Right cardiac atrium (tissue), 5 donors: Measurements from ENCODE around the gene CLHC1. TPM values are rescaled to one million over a fixed set of nuclear protein-coding genes. Genes with fewer than 3 reads are reported as not detected.
A peak's percentile ranks its signal among the peaks of the same experiment; 100 is the strongest.

ENCODE experiments used
- ATAC-seq, 2 donors: fragments of 200-7000 bp; cut with Tn5 transposase; one replicate each; pipeline versions ENCODE4 v1.8.0 to v1.9.1; 2020; ENCODE audit warnings: moderate library complexity in 2 of 2, mild to moderate bottlenecking in 1 of 2
- DNase-seq, 3 donors: peaks; one replicate each; pipeline ENCODE4 v3.0.0-alpha.2; 2020
- H3K27ac ChIP-seq: one replicate; pipeline ENCODE4 v1.5.1; 2013; ENCODE audit warnings: mild to moderate bottlenecking, low read length, control low read depth, moderate library complexity
- H3K27me3 ChIP-seq: one replicate; pipeline ENCODE4 v1.6.1; 2013; ENCODE audit not compliant: control insufficient read depth, insufficient read depth
- H3K4me1 ChIP-seq: one replicate; pipeline ENCODE4 v1.6.1; 2013; ENCODE audit warnings: low read length; ENCODE audit not compliant: control insufficient read depth, insufficient read depth
- H3K4me3 ChIP-seq: one replicate; pipeline ENCODE4 v1.5.1; 2013; ENCODE audit warnings: low read length, control low read depth
- H3K9me3 ChIP-seq: one replicate; pipeline ENCODE4 v1.6.1; 2013; ENCODE audit warnings: low read length; ENCODE audit not compliant: control insufficient read depth
- WGBS: extraction: QIAGEN DNeasy Blood & Tissue Kit; methylation state at CpG from one replicate; pipeline ENCODE4 v1.1.7; 2013; 5-methylcytosine and 5-hydroxymethylcytosine counted together
- intact Hi-C, 4 donors: fragments of 100-400 bp; cut with DNase I; formaldehyde crosslinking; loops; one replicate each; pipeline versions ENCODE4 v1.11.0 to v1.14.0; 2022 to 2023
- polyA plus RNA-seq: library from polyadenylated mRNA; stranded (reverse); fragments of 200-250 nt; gene quantifications from one replicate; pipeline ENCODE4 v1.2.3, GENCODE V29; 2013
- total RNA-seq, 4 donors: library from RNA; stranded (reverse); fragmentation: NEBNext Ultra II Directional; extraction: Animal tissue kit (Norgen Biotek cat#: 25700); gene quantifications; one replicate each; pipeline ENCODE4 v1.2.1, GENCODE V29; 2021
- donor health status: healthy with polysubstance abuse.
- donor health status: DM: no; HTN: yes; CAD: no.
- donor health status: DM: no; HTN: no; CAD: no.
- donor health status: DM: no; HTN: yes; CAD: no; lungs with severe emphysema.
- donor health status: DM: yes; HTN: yes; CAD: no.

Gene CLHC1
- total and polyA plus RNA-seq, 5 donors: 4.4 to 9.0 (median 7.3) TPM

DNA sequence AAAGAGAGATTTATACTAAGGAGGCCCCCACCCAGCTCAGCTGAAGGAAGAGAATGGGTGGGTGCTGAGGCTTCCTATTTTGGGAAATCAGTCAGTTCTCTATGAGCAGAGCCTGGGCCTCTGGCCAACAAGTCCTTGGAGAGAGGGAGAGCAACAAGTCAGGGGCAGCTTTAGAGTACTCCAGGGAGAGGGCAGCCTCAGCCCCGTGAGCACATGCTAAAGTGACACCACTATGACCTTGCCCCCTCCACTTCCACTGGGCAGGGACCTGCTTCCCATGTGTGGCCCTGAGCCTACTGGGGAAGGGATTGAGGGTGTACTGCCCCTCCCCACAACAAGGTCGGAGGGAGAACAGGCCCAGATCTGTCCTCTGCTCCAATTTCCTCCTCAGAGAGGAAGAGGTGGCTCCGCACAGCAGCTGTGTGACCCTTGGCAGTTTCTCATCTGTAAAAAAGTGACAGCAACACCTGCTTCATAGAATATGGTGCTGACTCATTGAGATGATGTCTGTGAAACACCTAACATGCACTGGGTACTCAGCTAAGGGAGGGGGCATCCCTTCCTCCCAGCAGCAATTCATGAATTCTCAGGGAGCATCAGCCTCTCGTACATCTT, 72.9 kb downstream of the CLHC1 start:
- intact Hi-C loops: no loop called here
- DNase-seq: peak; percentile 71 to 89 (median 87)
- Histone ChIP-seq H3K27ac (peak overlapping the region; percentile 77), H3K4me3 (no peak overlapping the region), H3K27me3 (no peaks in the 10 kb centered on the region), H3K9me3 (no peaks in the 10 kb centered on the region), H3K4me1 (peaks cover 29% of the 10 kb centered on the region)
- WGBS: 36% methylated on average over 4 of the region's 4 CpGs
- ATAC-seq: peak; percentile 60 to 63

DNA sequence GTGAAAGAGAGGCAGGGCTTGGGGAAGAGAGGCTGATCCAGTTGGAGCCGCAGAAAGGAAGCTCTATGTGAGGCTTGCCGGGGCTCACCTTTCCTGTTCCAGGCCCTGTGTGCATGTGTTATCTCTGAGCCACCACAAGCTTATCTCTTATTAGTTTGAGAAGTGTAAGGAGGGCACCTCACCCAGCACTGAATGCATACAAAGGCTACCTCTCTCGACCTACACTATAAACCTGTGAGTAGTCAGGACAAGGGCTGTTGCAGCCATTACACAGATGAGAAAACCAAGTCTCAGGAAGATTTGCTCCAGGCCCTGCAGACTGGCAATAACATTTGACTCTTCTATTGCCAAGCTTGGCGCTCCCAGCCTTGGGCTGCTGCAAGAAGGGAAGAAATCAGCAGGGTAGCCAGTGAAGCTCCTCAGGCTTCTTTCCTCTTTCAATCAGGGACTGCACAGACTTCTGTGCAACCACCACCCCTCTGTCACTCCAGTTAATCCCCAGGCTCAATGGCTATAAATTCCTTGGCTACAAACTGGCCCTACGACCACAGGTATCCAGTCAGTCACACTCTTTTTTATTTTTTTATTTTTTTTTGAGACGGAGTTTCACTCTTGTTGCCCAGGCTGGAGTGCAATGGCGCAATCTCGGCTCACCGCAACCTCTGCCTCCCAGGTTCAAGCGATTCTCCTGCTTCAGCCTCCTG, 73.8 kb downstream of the CLHC1 start:
- H3K9me3 ChIP-seq: no peaks in the 10 kb centered on the region
- H3K4me1 ChIP-seq: peaks cover 29% of the 10 kb centered on the region
- WGBS: 83% methylated on average over 10 of the region's 10 CpGs
- no peak overlapping the region for H3K4me3 ChIP-seq
- no peaks in the 10 kb centered on the region for H3K27me3 ChIP-seq
- intact Hi-C loops: no loop called here
- ATAC-seq (no peak), DNase-seq (no peak)
- no peak overlapping the region for H3K27ac ChIP-seq

DNA sequence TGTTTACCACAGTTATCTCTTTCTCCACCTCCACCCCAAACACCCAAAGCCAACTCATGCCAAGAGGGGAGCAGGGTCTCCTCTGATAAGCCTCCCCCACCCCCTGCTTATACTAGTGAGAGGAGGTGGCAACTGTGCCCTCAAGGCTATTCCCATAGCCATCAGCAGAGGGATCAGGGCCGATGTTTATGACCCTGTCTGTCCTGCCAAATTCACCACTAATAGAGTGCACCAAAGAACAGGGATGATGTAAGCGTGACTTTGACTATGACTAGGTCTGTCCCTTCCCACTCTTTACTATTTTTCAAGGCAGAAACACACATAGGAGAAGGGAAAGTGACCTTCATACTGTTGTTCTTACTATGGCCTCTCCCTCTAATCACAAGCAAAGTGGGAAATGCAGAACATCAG, 74.6 kb downstream of the CLHC1 start:
- H3K4me3 ChIP-seq: no peak overlapping the region
- DNase-seq (no peak), ATAC-seq (peak; percentile 80 to 81)
- H3K27me3 ChIP-seq: no peaks in the 10 kb centered on the region
- WGBS: 32% methylated on average over 2 of the region's 2 CpGs
- H3K9me3 ChIP-seq: no peaks in the 10 kb centered on the region
- H3K4me1 ChIP-seq: peaks cover 29% of the 10 kb centered on the region
- peak overlapping the region; percentile 51 for H3K27ac ChIP-seq
- intact Hi-C loops: no loop called here

DNA sequence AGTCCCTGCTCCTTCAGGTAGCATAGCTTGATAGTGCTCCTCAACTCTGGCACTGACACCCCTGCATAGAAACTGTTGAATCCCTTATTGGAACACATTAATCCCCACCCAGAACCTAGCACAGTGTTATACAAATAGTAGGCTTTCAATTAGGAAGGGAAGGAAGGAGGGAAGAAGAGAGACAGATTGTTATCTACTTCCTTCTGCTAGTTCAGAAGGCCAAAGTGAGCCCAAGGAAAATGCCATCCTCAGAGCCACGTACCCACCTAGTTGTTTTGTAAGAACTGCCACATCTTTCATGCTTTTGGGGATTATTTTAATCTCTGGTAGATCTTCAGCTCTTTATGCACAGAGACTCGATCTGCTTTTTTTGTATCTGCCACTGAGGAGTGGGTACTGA, 75.1 kb downstream of the CLHC1 start:
- peak overlapping the region; percentile 51 for H3K27ac ChIP-seq
- no peak for ATAC-seq
- 84% methylated on average over 2 of the region's 2 CpGs for WGBS
- intact Hi-C loops: no loop called here
- H3K4me1 ChIP-seq: peaks cover 29% of the 10 kb centered on the region
- no peak for DNase-seq
- no peaks in the 10 kb centered on the region for H3K9me3 ChIP-seq
- no peak overlapping the region for H3K4me3 ChIP-seq
- no peaks in the 10 kb centered on the region for H3K27me3 ChIP-seq

DNA sequence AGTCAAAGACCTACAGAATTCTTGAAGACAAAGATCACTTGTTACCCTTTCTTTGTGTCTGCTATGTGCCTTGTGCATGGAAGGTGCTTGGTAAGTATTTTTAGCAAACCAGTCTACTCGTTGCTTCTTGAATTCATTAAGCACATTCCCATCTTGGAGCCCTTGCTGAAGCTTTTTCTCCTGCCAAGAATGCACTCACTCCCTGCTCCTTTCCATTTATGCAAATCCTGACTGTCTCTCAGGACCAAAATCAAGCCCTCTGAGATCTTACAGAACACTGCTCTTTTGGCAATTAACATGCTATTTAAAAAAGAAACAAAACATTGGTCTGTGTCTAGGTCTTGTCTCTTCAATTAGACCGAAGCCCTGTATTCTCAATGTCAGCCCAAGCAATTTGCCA, 75.8 kb downstream of the CLHC1 start:
- intact Hi-C loops: no loop called here

DNA sequence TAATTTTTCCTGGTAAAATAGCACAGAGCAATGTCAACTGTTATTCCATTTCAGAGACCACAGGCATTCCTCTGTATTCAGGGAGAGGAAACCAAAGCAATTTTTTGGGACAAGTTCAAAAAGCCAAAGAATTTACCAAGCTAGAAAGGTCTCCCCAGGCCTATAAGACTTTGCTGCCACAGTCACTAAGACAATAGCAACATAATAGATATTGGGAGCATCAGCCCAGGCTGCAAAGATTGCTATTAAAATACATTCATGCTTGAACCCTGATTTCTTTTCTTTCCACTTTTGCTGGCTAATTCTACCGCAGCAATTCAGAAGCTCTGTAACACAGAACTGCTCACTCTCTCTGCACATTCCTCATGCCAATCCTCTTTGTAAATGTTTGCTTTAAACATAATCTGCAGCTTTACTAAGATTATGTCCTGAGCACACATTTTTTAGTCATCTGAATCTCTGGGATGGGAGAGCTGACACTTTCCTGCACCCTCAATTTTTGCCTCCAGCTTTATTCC, 76.3 kb downstream of the CLHC1 start:
- H3K4me3 ChIP-seq: no peak overlapping the region
- DNase-seq: no peak
- H3K27ac ChIP-seq: no peak overlapping the region
- H3K27me3 ChIP-seq: no peaks in the 10 kb centered on the region
- ATAC-seq: no peak
- peaks cover 29% of the 10 kb centered on the region for H3K4me1 ChIP-seq
- 43% methylated on average over 1 of the region's 1 CpG for WGBS
- intact Hi-C loops: no loop called here
- no peaks in the 10 kb centered on the region for H3K9me3 ChIP-seq

More for the DNA sequence above, 75.8 kb downstream of the CLHC1 start:
- no peak for DNase-seq
- peak overlapping the region; percentile 47 for H3K27ac ChIP-seq
- H3K27me3 ChIP-seq: no peaks in the 10 kb centered on the region
- H3K4me3 ChIP-seq: no peak overlapping the region
- H3K4me1 ChIP-seq: peaks cover 29% of the 10 kb centered on the region
- 44% methylated on average over 2 of the region's 2 CpGs for WGBS
- peak in 1 of 2 donors; percentile 6 for ATAC-seq
- no peaks in the 10 kb centered on the region for H3K9me3 ChIP-seq

DNA sequence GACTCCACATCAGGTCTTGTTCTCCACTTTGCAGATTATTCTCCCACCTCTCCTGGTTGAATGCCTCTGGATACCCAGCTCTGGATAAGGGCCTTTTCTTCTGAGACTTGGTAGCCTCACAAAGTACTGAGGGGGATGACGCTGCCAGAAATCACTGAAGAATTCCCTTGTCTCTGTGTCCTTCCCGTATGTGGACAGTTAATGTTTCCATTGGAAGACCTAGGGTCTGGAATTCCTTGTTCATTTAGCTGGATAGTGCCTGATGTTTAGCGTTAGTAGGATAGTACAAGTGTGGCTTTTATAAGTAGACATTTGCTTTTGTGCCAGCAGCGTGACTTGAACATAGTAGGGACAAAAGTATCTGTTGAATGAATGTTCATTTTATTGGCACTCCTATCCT, 76.9 kb downstream of the CLHC1 start:
- Histone ChIP-seq H3K4me3 (no peak overlapping the region), H3K4me1 (peaks cover 29% of the 10 kb centered on the region), H3K9me3 (no peaks in the 10 kb centered on the region), H3K27ac (no peak overlapping the region), H3K27me3 (no peaks in the 10 kb centered on the region)
- DNase-seq: no peak
- ATAC-seq: no peak
- WGBS: 72% methylated on average over 4 of the region's 4 CpGs
- intact Hi-C loops: no loop called here

DNA sequence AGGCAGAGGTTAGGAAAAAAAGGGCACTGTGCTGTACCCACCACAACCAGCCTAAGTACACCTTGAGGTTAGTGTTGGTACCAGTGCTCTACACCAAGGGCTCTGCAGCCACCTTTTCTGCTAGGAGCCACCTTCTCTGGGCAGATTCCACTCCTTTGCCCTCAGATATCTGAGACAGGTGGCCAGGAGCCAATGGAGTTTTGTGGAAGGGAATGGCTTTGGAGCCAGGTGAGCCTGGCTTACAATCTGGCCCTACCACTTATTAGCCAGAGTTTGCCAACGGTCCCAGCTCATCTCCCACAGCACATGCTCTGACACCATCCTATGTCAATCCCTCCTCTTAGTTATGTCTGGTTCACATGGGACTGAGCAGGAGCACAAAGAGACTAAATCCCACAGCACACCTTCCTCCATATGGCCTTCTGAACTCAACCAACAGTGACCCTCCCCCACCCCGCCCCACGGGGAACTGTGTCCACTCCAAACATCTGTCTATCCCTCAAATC, 77.5 kb downstream of the CLHC1 start:
- H3K27ac ChIP-seq: no peak overlapping the region

DNA sequence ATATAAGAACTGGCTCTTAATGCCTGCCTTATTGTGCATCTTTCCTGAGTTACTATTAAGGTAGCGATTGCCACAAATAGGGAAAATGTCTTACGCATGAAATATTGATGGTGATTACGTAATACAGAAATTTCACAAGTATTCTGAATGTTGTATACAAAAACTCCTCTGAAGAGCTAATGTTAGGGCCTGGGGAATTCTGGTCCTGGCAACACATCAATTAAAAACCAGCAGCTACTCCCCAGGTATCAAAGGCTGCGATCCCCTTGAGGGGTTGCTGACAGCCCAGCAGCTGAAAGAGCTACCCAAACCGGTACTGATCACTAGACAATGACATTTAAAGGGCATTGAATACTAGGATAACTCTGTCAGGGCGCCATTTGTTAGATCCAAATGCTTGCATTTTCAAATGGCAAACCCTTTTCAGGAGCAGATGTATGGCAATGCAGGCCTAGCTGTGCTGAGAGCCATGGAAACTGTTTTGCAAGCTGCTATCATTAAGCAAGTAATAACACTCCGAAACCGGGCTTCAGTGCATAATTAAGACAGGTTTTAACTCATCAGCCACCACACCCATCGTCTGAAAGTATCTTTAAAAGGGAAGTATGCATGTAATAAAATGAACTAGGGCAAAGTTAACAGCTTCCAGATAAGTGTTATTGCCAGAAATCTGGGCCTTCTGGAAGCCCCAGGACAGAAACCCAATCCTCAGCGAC, 78.4 kb downstream of the CLHC1 start:
- WGBS: 74% methylated on average over 10 of the region's 10 CpGs
- no peak overlapping the region for H3K4me3 ChIP-seq
- ATAC-seq (no peak), DNase-seq (no peak)
- H3K27ac ChIP-seq: no peak overlapping the region
- H3K9me3 ChIP-seq: no peaks in the 10 kb centered on the region
- peaks cover 23% of the 10 kb centered on the region for H3K4me1 ChIP-seq
- H3K27me3 ChIP-seq: no peaks in the 10 kb centered on the region
- intact Hi-C loops: no loop called here

More for the DNA sequence above, 77.5 kb downstream of the CLHC1 start:
- no peak for DNase-seq
- no peak overlapping the region for H3K4me3 ChIP-seq
- WGBS: 86% methylated on average over 3 of the region's 3 CpGs
- ATAC-seq: no peak
- H3K4me1 ChIP-seq: peaks cover 29% of the 10 kb centered on the region
- intact Hi-C loops: no loop called here
- H3K9me3 ChIP-seq: no peaks in the 10 kb centered on the region
- no peaks in the 10 kb centered on the region for H3K27me3 ChIP-seq

DNA sequence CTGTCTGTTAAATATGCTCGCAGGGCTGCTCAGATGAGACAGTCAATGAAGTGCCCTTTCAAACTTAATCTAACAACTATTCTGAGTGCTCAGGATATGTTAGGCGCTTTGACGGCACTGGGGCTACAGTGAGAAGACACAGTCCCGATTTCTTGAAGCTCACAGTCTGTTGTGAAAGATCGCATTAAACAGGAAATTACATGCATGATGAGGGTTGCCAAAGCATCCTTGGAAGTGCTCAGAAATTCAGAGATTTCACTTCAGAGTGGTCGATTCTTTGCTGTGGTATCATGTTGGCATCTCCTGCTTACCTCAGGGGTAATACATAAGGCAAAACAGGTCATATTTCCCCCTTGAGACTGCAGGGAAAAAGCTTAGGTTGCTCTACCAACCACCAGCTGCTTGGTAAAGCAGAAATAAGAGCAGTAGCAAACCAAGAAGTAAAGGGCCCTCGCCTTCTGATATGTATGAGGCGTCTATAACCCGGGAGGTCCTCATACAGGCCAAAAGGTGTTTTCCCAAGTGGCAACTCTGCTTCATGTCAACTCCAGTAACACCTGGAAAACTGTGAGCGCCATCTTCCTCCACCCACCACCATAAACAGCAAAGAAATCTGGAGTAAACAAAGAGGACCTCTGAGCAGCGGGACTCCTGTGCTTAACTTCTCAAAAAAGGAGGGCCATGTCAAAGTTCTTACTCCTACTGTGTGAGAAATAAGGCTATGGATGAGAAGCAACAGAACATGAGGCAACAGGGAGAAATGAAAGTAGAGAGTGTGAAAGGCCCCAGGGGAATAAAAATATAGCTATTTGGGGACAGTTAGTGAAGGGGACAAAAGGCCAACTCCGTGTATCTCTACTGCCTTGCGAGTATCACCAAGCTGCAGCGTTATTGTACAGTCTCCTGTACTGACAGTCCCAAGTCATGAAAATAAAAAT, 79.3 kb downstream of the CLHC1 start:
- H3K9me3 ChIP-seq: no peaks in the 10 kb centered on the region
- H3K4me1 ChIP-seq: peaks cover 17% of the 10 kb centered on the region
- no peak overlapping the region for H3K4me3 ChIP-seq
- 82% methylated on average over 14 of the region's 14 CpGs for whole genome bisulfite sequencing
- H3K27me3 ChIP-seq: no peaks in the 10 kb centered on the region
- H3K27ac ChIP-seq: no peak overlapping the region
- intact Hi-C loops: no loop called here
- no peak for ATAC-seq
- no peak for DNase-seq
